Right hindlimb (tissue), 1 donor: ENCODE results near the gene HS3ST4.
"Not testable (repeated sequence)": the region's sequence is repeated elsewhere in the genome, so short reads cannot be mapped to it uniquely, and the experiment has no call there.

Source experiments
- DNase-seq: peaks from one replicate; pipeline ENCODE4 v3.0.0-alpha.2; 2018

The HS3ST4 gene

GRCh38 chr16:25734430-25735385 lies 42.9 kb downstream of the HS3ST4 start:
- no peak for DNase-seq

DNA sequence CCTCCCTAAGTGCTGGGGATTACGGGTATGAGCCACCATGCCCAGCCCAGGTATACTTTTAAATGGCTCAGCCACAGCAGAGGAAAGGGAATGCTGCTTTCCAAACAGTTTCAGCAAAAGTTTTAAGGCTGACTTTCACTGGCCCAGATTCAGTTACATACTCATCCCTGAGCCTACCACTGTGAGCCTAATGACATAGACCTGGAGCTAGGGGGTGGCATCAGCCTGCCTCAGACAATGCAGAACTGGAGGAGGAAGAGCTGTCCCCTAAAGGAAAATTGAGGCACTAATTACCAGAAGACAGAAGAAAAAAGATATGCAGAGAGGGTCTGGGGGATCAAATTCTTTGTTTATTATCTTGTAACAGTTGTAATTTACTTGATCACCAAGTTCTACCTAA lies 43.9 kb downstream of the HS3ST4 start:
- DNase-seq = no peak

DNA sequence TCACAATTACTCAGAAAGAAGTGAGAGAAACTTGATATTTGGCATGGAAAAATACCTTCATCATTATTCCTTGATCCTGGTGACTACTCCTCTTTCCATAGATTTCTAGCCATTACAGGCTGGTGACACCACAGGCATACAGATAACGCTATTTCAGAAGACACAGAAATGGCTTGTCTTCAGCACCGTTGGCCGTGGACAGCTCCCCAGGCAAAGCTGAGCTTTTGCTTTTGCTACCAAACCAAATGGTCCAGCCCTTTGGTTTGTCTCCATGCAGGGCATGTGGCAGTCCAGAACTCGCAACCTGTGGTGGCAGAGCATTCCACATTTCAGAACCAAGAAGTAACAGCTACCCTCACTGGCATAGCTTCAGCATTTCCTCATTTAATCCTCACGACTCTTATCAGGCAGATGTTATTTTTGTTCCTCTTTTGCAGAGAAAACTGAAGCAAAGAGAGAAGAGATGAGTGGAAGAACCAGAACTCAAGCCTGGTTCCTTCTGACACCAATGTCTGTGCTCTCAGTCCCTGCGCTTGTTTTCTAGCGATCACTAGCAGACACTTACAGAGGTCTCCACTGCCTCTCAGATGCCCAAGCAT lies 55.5 kb downstream of the HS3ST4 start:
- peak; percentile 18 for DNase-seq

DNA sequence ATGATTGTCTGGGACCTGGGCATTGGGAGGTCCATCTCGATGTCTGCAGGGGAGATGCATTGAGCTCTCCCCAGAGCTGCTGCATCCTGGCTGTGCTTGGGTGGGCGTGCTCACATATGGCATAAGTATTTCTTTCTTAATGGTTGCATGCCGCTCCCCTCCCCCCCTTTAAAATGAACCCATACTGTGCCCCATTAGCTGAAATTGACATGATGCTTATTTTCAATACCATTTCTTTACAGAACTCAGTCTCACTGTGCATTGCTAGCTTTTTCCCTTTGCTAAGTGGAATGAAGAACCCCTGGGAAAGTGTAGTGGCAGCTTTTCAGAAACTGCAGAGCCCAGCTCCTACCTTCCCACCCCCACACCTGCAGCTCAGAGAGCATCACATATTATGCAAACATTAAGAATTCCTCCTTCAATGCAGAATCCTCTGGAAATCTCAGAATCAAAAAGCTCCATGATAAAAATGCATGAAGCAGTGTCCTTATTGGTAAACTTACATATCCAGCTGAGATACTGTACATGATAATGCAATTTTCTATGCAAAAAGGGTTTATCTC lies 56.4 kb downstream of the HS3ST4 start:
- DNase-seq = no peak

DNA sequence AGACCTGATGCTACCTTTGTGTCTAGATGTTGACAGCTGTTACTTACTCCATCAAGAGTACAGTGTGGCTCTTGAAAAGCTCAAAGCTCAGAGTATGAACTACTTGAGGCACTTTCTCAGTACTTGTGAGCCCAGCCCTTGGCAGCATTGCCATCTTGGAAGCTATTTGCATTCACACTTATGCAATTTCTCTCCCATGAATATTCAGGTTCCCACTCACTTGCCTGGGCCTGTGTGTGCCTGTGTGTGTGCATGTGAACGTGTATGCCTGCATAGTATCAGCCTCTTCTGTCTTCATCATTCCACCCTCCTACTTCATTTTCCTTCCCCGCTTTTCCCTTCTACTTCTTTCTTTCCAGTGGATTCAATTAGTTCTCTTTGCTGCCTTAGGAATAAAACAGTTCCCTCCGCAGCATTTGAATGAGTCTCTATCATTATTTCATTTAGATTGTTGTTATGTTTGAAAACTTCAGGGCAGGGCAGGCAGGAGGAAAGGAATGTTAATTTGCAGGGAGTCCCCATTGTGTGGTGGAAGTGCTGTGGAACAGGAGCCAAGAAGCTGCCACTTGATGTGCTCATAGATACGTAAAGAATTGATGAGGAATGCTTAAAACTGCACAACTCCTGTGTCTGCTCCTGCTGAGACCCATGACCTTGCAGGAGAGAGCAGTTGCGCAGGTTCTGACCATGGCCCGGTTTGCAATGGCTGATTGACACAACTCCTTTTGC lies 58.9 kb downstream of the HS3ST4 start:
- DNase-seq = no peak

DNA sequence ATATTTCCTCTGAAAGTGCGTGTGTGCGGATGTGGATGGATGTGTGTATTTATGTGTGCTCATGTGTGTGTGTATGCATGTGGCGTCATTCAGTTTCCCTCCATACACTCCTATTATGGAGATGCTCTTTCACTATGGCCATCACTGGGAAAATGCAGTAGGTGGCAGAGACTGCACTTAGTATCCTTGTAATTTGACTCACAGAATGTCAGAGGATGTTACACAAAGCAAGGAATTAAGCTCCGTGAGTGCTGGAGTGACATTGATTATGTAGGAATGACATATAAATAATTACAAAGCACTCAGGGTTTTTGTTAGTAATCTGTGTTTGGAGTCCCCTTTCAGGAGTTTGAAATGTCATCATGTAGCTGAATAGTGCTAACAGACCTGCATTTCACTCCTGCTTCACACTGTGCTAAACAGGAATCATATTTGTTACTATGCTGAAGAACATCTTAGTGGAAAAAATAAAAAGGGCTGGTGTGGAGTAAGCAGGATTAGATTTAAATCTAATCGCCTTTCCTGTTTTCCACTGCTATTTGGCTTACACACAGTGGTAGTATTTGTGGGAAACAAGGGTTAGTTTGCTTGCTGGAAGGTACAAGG lies 59.6 kb downstream of the HS3ST4 start:
- no peak for DNase-seq

- no peak for DNase-seq
These were observed 72.7 kb downstream of the HS3ST4 start for GRCh38 chr16:25764466-25764865.

GRCh38 chr16:25771216-25771615 lies 79.5 kb downstream of the HS3ST4 start:
- no peak for DNase-seq

GRCh38 chr16:25771812-25772568 lies 80.2 kb downstream of the HS3ST4 start:
- no peak for DNase-seq

GRCh38 chr16:25776214-25776613 lies 84.5 kb downstream of the HS3ST4 start:
- DNase-seq = not testable (repeated sequence)

DNA sequence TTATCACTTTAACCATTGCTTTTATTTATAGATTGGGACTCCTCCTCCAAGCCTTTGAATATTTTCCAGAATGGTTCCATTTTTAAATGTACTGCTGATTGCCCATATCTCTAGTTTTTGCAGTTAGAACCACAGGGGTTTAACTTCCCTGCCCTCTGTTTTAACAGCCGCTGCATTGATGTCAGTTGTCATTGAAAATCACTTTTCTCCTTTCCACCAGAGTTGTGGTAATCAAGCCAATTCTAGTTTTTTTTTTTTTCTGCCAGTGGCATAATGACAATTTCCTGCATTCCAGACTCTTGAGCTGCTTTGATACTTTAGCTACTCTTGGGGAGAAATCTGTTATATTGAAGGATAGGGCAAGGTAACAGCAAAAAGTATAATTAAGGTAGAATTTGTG lies 91.5 kb downstream of the HS3ST4 start:
- DNase-seq = no peak

DNA sequence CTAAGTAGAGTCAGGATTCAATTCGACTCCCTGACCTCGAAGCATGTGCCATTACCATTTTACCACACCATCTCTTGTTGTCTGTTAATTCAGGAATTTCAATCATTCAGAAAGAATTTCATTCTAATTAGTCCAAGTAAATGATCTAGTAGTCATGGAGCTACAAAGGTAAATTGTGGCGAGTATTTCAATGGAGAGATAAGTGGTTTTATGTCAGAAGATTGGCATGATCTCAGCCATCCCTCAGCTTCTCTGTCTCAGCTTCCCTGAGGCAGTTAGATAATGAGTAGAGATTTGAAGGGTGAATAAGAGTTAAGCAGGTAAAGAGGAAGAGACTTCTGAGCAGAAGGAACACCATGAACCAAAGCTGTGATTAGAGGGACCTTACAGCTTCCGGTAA lies 93.6 kb downstream of the HS3ST4 start:
- no peak for DNase-seq

DNA sequence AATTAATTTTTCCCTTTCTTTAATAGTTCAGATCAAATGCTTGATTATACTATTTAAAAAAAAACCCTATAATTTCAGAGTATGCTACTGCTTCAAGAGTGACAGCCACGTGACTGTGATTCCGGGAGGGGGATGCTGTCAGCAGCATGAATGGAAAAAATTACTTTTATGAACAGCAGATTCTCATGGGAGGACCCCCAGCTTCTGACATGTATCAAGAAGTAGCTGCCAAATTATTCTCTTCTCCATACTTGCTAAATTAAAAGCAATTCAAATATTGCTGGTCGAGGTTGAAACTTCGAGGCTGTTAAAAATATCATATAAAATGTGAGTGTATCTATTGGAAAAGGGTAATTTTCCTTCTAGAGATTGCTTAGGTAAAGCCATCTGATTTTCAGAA lies 95.0 kb downstream of the HS3ST4 start:
- no peak for DNase-seq

GRCh38 chr16:25788637-25789036 lies 96.9 kb downstream of the HS3ST4 start:
- DNase-seq = no peak

GRCh38 chr16:25796239-25796638 lies 104.5 kb downstream of the HS3ST4 start:
- no peak for DNase-seq

DNA sequence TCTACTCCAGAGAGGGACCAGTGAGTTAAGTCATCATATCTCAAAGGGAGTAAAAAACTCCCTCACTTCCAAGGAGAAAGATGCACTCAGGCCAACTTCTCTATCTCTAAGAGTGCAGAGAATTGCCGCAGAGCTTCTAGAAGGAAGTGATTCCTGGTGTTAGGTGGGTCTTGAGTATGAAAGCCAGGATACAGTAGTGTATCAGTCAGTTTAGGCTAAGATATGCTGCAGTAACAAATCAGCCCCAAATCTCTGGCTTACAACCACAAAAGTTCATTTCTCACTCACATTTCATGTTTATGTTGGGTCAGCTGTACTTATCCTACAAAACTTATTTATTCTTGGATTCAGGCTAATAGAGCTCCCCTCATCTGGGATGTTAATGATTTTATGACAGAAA lies 106.3 kb downstream of the HS3ST4 start:
- no peak for DNase-seq

DNA sequence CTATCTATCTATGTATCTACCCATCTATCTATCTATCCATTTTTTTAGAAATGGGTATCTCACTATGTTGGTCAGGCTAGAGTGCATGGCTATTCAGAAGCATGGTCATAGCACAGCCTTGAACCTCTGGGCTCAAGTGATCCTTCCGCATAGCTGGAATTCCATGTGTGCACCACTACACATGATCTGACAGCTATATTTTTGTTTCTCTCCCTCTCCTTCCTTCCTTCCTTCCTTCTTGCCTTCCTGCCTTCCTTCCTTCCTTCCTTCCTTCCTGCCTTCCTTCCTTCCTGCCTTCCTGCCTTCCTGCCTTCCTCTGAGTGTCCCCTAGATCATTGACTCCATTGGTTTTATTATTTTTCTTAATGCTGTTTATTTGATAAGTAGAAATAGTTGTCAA lies 108.1 kb downstream of the HS3ST4 start:
- DNase-seq = no peak

DNA sequence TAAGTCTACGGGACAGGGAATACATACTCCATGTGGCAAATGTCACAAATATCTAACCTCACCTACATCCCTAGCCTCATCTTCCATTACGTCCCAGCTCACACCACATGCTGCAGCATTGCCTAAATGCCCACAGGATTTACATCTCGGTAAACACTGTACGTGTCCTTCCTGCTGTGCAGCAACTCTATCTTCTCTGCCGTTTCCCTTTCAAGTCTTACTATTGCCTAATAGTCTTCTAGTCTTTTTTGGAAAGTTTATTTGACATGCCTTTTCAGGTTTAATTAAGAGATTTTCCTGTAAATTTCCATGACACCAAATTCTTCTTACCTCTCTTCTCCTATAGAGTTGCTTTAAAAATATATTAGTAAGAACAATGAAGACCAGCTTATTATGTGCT lies 120.5 kb downstream of the HS3ST4 start:
- DNase-seq = no peak

- no peak for DNase-seq
These were observed 125.5 kb downstream of the HS3ST4 start for GRCh38 chr16:25817295-25817694.

- DNase-seq = no peak
These were observed 126.1 kb downstream of the HS3ST4 start for GRCh38 chr16:25817876-25818275.

GRCh38 chr16:25823891-25824290 lies 132.1 kb downstream of the HS3ST4 start:
- DNase-seq = no peak

DNA sequence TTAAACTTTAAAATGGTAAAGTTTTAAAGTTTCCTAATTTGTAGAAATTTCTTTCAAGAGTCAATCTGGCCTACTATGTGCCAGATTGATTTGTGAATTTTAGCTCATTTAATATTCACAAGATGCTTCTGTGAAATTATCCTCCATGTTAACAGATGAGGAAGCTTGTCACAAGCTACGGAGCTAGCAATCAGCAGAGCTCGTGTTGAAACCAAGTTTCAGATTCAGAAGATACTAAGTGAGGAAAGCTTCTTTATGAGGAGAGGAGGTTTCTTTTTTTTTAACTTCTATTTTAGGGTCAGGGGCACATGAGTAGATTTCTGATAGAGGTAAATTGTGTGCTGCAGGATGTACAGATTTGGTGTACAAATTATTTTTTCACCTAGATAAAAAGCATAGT lies 135.9 kb downstream of the HS3ST4 start:
- DNase-seq = no peak
